OCI-LY3 (cell line): ENCODE data around the gene MARCHF3.

Source experiments
- H2AFZ ChIP-seq: fragments of 200-600, 300-600 bp; shearing (Covaris generic); 2 replicates; pipeline ENCODE4 v1.6.0; 2014; ENCODE audit warnings: antibody characterized with exemption, low read depth, low read length
- H3K27ac ChIP-seq: fragments of 200-600, 300-600 bp; sonication (generic); 2 replicates; pipeline ENCODE4 v1.5.1; 2014; ENCODE audit warnings: mild to moderate bottlenecking, low read length, moderate library complexity, mixed read lengths
- H3K27me3 ChIP-seq: fragments of 200-600, 300-600 bp; sonication (generic); 2 replicates; pipeline ENCODE4 v1.6.1; 2014; ENCODE audit warnings: low read depth, low read length, mixed read lengths
- H3K36me3 ChIP-seq: fragments of 200-600, 300-600 bp; sonication (generic); replicated peaks from 2 replicates; pipeline ENCODE3; 2014; ENCODE audit warnings: low read depth, low read length, mixed read lengths
- H3K4me1 ChIP-seq: fragments of 300-600, 200-600 bp; sonication (generic); 2 replicates; pipeline ENCODE4 v1.6.1; 2014; ENCODE audit warnings: low read length, mixed read lengths
- H3K4me2 ChIP-seq: fragments of 200-600, 300-600 bp; sonication (generic); 2 replicates; pipeline ENCODE4 v1.6.1; 2014; ENCODE audit warnings: low read length, mixed read lengths
- H3K4me3 ChIP-seq: fragments of 300-600, 200-600 bp; sonication (generic); 2 replicates; pipeline ENCODE4 v1.5.1; 2014; ENCODE audit warnings: antibody characterized with exemption, mild to moderate bottlenecking, low read length, moderate library complexity
- H3K79me2 ChIP-seq: fragments of 300-600, 200-600 bp; shearing (Covaris generic); 2 replicates; pipeline ENCODE4 v1.6.1; 2014; ENCODE audit warnings: mild to moderate bottlenecking, low read length, mixed read lengths
- H3K9ac ChIP-seq: fragments of 300-600, 200-600 bp; shearing (Covaris generic); 2 replicates; pipeline ENCODE4 v1.6.0; 2014; ENCODE audit warnings: mild to moderate bottlenecking, low read length, moderate library complexity
- H3K9me3 ChIP-seq: fragments of 200-600, 300-600 bp; shearing (Covaris generic); 2 replicates; pipeline ENCODE4 v1.6.1; 2014; ENCODE audit warnings: low read length, mixed read lengths; ENCODE audit not compliant: insufficient read depth
- H4K20me1 ChIP-seq: fragments of 200-600, 300-600 bp; sonication (generic); 2 replicates; pipeline ENCODE4 v1.6.1; 2016; ENCODE audit warnings: low read length, mixed read lengths; ENCODE audit not compliant: insufficient read depth
- CTCF ChIP-seq: fragments of 200-600, 300-600 bp; sonication (generic); IDR thresholded peaks from 2 replicates; pipeline ENCODE4 v1.5.1; 2014; ENCODE audit warnings: antibody characterized with exemption, low read length, low read depth
- EZH2phosphoT487 ChIP-seq: fragments of 200-600 bp; shearing (Covaris generic); IDR thresholded peaks from 2 replicates; pipeline ENCODE4 v1.6.1; 2018; ENCODE audit warnings: antibody characterized with exemption, mixed run types, low read depth

MARCHF3 gene

GRCh38 chr5:127070243-127070642 lies 39.9 kb upstream of the MARCHF3 start:
- Histone ChIP-seq H3K36me3 (no peaks in the 10 kb centered on the region), H3K9me3 (no peaks in the 10 kb centered on the region), H3K27me3 (no peaks in the 10 kb centered on the region), H3K4me3 (no peak overlapping the region), H3K9ac (no peak overlapping the region), H3K79me2 (no peaks in the 10 kb centered on the region), H2AFZ (no peak overlapping the region), H3K4me1 (peaks cover 8% of the 10 kb centered on the region; the same call in 1 of the 2 replicates), H3K27ac (no peak overlapping the region), H3K4me2 (no peak overlapping the region), H4K20me1 (no peaks in the 10 kb centered on the region)
- TF ChIP-seq CTCF (no peak), EZH2phosphoT487 (no peak)

GRCh38 chr5:127068493-127069214 lies 38.3 kb upstream of the MARCHF3 start:
- Histone ChIP-seq H3K4me2 (no peak overlapping the region), H3K36me3 (no peaks in the 10 kb centered on the region), H3K9ac (no peak overlapping the region), H3K4me1 (peaks cover 5% of the 10 kb centered on the region; the same call in 1 of the 2 replicates), H4K20me1 (no peaks in the 10 kb centered on the region), H2AFZ (no peak overlapping the region), H3K4me3 (no peak overlapping the region), H3K79me2 (no peaks in the 10 kb centered on the region), H3K27ac (no peak overlapping the region), H3K27me3 (no peaks in the 10 kb centered on the region), H3K9me3 (no peaks in the 10 kb centered on the region)
- TF ChIP-seq CTCF: no peak
- no peak for TF ChIP-seq EZH2phosphoT487

- no peaks in the 10 kb centered on the region for H3K79me2 ChIP-seq
- no peak overlapping the region for H3K4me3 ChIP-seq
- H3K36me3 ChIP-seq: no peaks in the 10 kb centered on the region
- H3K9ac ChIP-seq: no peak overlapping the region
- no peaks in the 10 kb centered on the region for H3K9me3 ChIP-seq
- no peaks in the 10 kb centered on the region for H3K4me1 ChIP-seq
- H3K27me3 ChIP-seq: no peaks in the 10 kb centered on the region
- no peak overlapping the region for H3K27ac ChIP-seq
- no peak for TF ChIP-seq EZH2phosphoT487
- no peak for TF ChIP-seq CTCF
- H2AFZ ChIP-seq: no peak overlapping the region
- no peak overlapping the region for H3K4me2 ChIP-seq
- H4K20me1 ChIP-seq: no peaks in the 10 kb centered on the region
Measured at GRCh38 chr5:127066721-127067120, 36.4 kb upstream of the MARCHF3 start.

GRCh38 chr5:127064253-127064840 lies 34.0 kb upstream of the MARCHF3 start:
- Histone ChIP-seq H3K27me3 (no peaks in the 10 kb centered on the region), H3K79me2 (no peaks in the 10 kb centered on the region), H3K36me3 (no peaks in the 10 kb centered on the region), H3K4me2 (no peak overlapping the region), H3K4me3 (no peak overlapping the region), H3K4me1 (no peaks in the 10 kb centered on the region), H3K9ac (no peak overlapping the region), H3K9me3 (no peaks in the 10 kb centered on the region), H3K27ac (no peak overlapping the region), H4K20me1 (no peaks in the 10 kb centered on the region), H2AFZ (no peak overlapping the region)
- TF ChIP-seq EZH2phosphoT487: no peak
